Adipocyte (in vitro differentiated cells): ENCODE data around the gene FAM222B.

Experiments
- DNase-seq: peaks from one replicate; pipeline ENCODE4 v3.0.0-alpha.2; 2015; ENCODE audit warnings: low read depth
- H3K27me3 ChIP-seq: replicated peaks from 2 replicates; pipeline ENCODE4 v1.7.0; 2013; ENCODE audit warnings: mild to moderate bottlenecking, low read length, moderate library complexity; ENCODE audit not compliant: control insufficient read depth, insufficient read depth
- H3K36me3 ChIP-seq: 2 replicates; pipeline ENCODE4 v1.7.0; 2013; ENCODE audit warnings: low read length, mild to moderate bottlenecking, moderate library complexity; ENCODE audit not compliant: control insufficient read depth, insufficient read depth, severe bottlenecking
- H3K4me1 ChIP-seq: 2 replicates; pipeline ENCODE4 v1.7.0; 2013; ENCODE audit warnings: mild to moderate bottlenecking, low read length, moderate library complexity; ENCODE audit not compliant: control insufficient read depth, insufficient read depth
- H3K4me3 ChIP-seq: 2 replicates; pipeline ENCODE4 v1.7.0; 2013; ENCODE audit warnings: mild to moderate bottlenecking, low read length, moderate library complexity
- H3K9ac ChIP-seq: 2 replicates; pipeline ENCODE4 v1.7.0; 2013; ENCODE audit warnings: mild to moderate bottlenecking, low read length, moderate library complexity
- H3K9me3 ChIP-seq: 2 replicates; pipeline ENCODE4 v1.7.0; 2013; ENCODE audit warnings: mild to moderate bottlenecking, low read length, moderate library complexity; ENCODE audit not compliant: control insufficient read depth

FAM222B gene

DNA sequence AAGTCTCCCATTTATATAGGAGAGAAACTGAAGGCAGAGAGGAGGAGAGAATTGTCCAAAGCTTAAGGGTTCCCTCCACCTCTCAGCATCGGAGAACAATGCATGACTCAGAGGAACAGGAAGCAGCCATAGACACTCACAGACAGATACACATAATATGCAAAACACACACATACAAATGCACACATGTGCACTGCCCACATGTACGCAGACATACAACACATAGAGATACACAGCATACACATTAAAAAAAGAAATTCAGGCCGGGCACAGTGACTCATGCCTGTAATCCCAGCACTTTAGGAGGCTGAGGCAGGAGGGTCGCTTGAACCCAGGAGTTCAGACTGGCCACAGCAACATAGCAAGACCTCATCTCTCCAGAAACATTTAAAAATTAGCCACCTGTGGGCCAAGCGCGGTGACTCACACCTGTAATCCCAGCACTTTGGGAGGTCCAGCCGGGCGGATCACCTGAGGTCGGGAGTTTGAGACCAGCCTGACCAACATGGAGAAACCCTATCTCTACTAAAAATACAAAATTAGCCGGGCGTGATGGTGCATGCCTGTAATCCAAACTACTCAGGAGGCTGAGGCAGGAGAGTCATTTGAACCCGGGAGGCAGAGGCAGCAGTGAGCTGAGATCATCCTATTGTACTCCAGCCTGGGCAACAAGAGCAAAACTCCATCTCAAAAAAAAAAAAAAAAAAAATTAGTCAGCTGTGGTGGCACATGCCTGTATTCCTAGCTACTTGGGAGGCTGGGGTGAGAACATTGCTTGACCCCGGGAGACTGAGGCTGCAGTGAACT, 23.6 kb upstream of the FAM222B start:
- H3K9me3 ChIP-seq, result no peaks in the 10 kb centered on the region
- H3K4me3 ChIP-seq, result no peak overlapping the region

GRCh38 chr17:28864991-28865849, 22.6 kb upstream of the FAM222B start:
- Histone ChIP-seq H3K9ac (no peak overlapping the region), H3K36me3 (peaks cover 6% of the 10 kb centered on the region), H3K4me1 (no peaks in the 10 kb centered on the region), H3K4me3 (no peak overlapping the region), H3K9me3 (no peaks in the 10 kb centered on the region), H3K27me3 (no peaks in the 10 kb centered on the region)
- DNase-seq, result no peak

More for the DNA sequence above, 23.6 kb upstream of the FAM222B start:
- Histone ChIP-seq H3K9ac (no peak overlapping the region), H3K4me1 (no peaks in the 10 kb centered on the region), H3K36me3 (no peaks in the 10 kb centered on the region), H3K27me3 (no peaks in the 10 kb centered on the region)
- no peak for DNase-seq

DNA sequence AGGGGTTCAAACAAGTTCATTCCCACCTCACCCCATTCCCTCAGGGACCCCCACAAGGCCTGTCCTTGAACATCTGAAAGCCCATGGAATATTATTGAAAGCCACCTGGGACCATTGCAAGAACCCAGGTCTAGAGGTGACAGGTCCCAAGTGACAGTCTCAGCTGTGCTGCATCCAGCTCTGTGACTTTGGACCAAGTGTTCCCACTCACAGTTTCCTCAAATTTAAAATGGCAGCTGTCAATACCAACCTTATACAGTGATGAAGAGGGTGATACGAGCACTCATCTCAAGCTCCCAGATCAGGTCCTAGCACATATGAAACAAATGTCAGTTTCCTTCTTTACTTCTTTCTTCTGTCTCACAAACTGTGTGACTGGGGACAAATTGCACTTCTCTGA, 21.4 kb upstream of the FAM222B start:
- H3K9me3 ChIP-seq, result no peaks in the 10 kb centered on the region
- peaks cover 11% of the 10 kb centered on the region for H3K36me3 ChIP-seq
- no peak overlapping the region for H3K9ac ChIP-seq
- H3K27me3 ChIP-seq, result no peaks in the 10 kb centered on the region
- DNase-seq, result no peak
- no peak overlapping the region for H3K4me3 ChIP-seq
- H3K4me1 ChIP-seq, result no peaks in the 10 kb centered on the region

- H3K9me3 ChIP-seq, result no peaks in the 10 kb centered on the region
- H3K27me3 ChIP-seq, result no peaks in the 10 kb centered on the region
- no peak overlapping the region for H3K4me3 ChIP-seq
- no peak for DNase-seq
- H3K4me1 ChIP-seq, result no peaks in the 10 kb centered on the region
- H3K36me3 ChIP-seq, result peaks cover 25% of the 10 kb centered on the region
- H3K9ac ChIP-seq, result no peak overlapping the region
These were observed 20.0 kb upstream of the FAM222B start for GRCh38 chr17:28862561-28862960.

GRCh38 chr17:28861393-28862203, 19.0 kb upstream of the FAM222B start:
- H3K4me1 ChIP-seq, result no peaks in the 10 kb centered on the region
- H3K9me3 ChIP-seq, result no peaks in the 10 kb centered on the region
- H3K27me3 ChIP-seq, result no peaks in the 10 kb centered on the region
- peaks cover 25% of the 10 kb centered on the region for H3K36me3 ChIP-seq
- no peak overlapping the region for H3K4me3 ChIP-seq
- no peak overlapping the region for H3K9ac ChIP-seq
- no peak for DNase-seq

DNA sequence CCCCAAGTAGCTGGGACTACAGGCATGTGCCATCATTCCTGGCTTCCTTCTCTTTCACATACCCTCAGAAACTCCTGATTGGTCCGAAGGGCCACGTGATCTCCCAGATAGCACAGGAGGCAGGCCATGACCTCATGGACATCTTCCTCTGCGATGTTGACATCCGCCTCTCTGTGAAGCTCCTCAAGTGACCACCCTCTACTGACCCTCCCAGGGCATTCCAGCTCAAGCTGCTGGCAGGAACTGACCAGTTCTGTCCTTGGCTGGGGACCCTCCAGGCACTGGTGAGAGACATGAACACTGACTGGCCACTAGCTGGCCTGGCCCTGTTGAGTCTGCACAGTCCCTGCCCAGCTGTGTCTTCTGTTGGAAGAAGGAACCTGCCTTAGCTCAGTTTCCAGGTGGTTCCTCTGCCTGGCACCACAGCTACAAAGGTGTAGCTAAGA, 17.8 kb upstream of the FAM222B start:
- H3K4me1 ChIP-seq, result peaks cover 5% of the 10 kb centered on the region
- H3K36me3 ChIP-seq, result peaks cover 25% of the 10 kb centered on the region
- no peaks in the 10 kb centered on the region for H3K27me3 ChIP-seq
- no peak overlapping the region for H3K9ac ChIP-seq
- no peak overlapping the region for H3K4me3 ChIP-seq
- no peaks in the 10 kb centered on the region for H3K9me3 ChIP-seq
- DNase-seq, result no peak

DNA sequence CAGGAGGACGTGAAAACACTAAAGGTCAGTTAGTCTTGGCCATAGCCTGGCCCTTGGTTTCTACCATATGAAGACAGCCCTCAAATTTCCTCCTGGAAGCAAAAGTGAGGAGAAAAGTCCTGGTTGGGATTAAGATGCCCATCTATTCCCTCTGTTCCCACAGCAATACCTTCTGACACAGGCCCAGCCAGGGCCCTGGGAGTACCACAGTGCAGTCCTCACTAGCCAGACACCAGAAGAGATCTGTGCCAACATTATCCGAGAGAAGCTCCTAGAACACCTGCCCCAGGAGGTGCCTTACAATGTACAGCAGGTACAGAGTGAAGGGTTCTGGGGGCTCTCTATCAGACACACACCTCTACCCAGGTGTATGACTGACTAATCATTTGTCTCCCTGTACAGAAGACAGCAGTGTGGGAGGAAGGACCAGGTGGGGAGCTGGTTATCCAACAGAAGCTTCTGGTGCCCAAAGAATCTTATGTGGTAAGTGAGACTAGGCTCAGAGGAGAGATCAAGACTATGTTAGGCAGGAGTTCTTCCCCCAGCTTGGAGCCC, 16.3 kb upstream of the FAM222B start:
- H3K4me1 ChIP-seq, result peaks cover 10% of the 10 kb centered on the region
- peaks cover 25% of the 10 kb centered on the region for H3K36me3 ChIP-seq
- H3K9ac ChIP-seq, result no peak overlapping the region
- no peaks in the 10 kb centered on the region for H3K9me3 ChIP-seq
- no peak for DNase-seq
- H3K27me3 ChIP-seq, result no peaks in the 10 kb centered on the region
- H3K4me3 ChIP-seq, result no peak overlapping the region

DNA sequence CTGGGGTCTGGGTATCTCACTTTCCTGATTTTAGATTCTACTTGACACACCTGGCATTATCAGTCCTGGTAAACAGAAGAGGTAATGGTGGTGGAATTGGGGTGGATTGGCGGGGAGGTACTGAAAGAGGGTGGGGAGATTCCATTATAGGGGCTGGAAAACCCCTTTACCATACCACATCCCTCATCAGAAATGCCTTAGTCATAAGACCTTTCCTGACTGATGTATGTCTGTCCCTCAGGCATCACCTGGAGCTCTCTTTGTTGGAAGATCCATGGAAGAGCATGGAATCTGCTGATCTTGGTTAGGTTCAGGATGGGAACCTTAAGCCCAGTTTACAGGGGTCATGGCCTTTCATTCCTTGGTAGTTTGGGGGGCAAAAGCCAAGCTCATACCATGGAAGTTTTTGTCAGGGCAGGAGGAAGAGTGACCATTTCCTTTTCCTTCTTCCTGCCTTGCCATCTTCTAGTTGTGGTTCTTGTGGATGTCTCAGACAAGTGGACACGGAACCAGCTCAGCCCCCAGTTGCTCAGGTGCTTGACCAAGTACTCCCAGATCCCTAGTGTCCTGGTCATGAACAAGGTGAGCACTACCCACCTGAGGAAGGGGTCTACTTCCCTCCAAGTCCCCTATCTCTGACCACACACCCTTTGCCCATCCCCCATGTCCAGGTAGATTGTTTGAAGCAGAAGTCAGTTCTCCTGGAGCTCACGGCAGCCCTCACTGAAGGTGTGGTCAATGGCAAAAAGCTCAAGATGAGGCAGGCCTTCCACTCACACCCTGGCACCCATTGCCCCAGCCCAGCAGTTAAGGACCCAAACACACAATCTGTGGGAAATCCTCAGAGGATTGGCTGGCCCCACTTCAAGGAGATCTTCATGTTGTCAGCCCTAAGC, 15.6 kb upstream of the FAM222B start:
- Histone ChIP-seq H3K4me3 (no peak overlapping the region), H3K9me3 (no peaks in the 10 kb centered on the region), H3K27me3 (no peaks in the 10 kb centered on the region), H3K36me3 (peaks cover 25% of the 10 kb centered on the region), H3K4me1 (peaks cover 10% of the 10 kb centered on the region), H3K9ac (no peak overlapping the region)
- DNase-seq, result no peak

DNA sequence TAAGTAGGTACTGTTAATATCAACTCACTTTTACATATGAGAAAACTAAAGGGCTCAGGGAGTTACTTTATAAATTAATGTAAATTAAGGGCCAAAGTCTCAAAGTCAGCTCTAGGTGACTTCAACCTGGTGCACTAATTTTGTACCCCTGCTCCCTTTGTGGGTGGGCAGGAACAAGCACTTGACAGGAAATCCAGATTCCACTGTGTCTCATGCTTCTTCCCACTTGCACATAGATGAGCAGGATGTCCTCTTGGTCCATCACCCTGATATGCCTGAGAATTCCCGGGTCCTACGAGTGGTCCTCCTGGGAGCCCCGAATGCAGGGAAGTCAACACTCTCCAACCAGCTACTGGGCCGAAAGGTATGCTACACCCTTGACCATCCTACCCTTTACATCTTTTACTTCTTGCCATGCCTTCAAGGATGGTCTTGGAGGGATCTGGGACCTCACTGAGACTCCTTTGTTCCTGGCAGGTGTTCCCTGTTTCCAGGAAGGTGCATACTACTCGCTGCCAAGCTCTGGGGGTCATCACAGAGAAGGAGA, 13.5 kb upstream of the FAM222B start:
- H3K9ac ChIP-seq, result peak overlapping the region; percentile 93
- peak overlapping the region; percentile 93 for H3K4me3 ChIP-seq
- no peak for DNase-seq

DNA sequence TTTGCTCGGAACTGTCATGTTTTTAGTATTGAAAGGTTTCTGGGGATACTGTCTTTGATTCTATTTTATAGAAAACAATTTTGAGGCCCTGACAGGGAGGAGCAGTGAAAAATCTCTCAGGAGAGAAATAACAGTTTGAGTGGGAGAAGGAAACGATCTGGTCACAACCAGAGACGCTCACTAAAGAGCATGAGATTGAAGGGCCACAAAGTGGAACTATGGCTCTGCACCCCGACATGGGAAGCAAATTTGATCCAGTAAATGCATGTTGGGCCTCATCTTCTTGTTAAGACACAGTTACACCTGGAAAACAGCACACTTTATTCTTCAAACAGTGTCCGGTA, 12.7 kb upstream of the FAM222B start:
- no peak for DNase-seq
- Histone ChIP-seq H3K36me3 (peaks cover 20% of the 10 kb centered on the region), H3K4me1 (peaks cover 10% of the 10 kb centered on the region), H3K27me3 (no peaks in the 10 kb centered on the region), H3K9ac (peak overlapping the region; percentile 93), H3K4me3 (peak overlapping the region; percentile 93), H3K9me3 (no peaks in the 10 kb centered on the region)

More for the DNA sequence above, 13.5 kb upstream of the FAM222B start:
- Histone ChIP-seq H3K9me3 (no peaks in the 10 kb centered on the region), H3K4me1 (peaks cover 10% of the 10 kb centered on the region), H3K27me3 (no peaks in the 10 kb centered on the region), H3K36me3 (peaks cover 25% of the 10 kb centered on the region)
